Daoy (cell line): ENCODE measurements around the gene TATDN2. TPM values are rescaled to one million over a fixed set of nuclear protein-coding genes. Genes with fewer than 3 reads are reported as not detected.
A peak's percentile ranks its signal among the peaks of the same experiment; 100 is the strongest.
"Not testable (repeated sequence)": the region's sequence is repeated elsewhere in the genome, so short reads cannot be mapped to it uniquely, and the experiment has no call there.

Source experiments
- DNase-seq: peaks from one replicate; pipeline ENCODE4 v3.0.0-alpha.2; 2015; ENCODE audit warnings: low read depth
- total RNA-seq: library from RNA; depleted of rRNA; stranded (reverse); fragments of >200 nt; shearing (Covaris generic); gene quantifications from 2 replicates; pipeline ENCODE4 v1.2.3, GENCODE V29; 2014

TATDN2 gene
- total RNA-seq, 1 experiment from 2014 or later, result 5.9 TPM

DNA sequence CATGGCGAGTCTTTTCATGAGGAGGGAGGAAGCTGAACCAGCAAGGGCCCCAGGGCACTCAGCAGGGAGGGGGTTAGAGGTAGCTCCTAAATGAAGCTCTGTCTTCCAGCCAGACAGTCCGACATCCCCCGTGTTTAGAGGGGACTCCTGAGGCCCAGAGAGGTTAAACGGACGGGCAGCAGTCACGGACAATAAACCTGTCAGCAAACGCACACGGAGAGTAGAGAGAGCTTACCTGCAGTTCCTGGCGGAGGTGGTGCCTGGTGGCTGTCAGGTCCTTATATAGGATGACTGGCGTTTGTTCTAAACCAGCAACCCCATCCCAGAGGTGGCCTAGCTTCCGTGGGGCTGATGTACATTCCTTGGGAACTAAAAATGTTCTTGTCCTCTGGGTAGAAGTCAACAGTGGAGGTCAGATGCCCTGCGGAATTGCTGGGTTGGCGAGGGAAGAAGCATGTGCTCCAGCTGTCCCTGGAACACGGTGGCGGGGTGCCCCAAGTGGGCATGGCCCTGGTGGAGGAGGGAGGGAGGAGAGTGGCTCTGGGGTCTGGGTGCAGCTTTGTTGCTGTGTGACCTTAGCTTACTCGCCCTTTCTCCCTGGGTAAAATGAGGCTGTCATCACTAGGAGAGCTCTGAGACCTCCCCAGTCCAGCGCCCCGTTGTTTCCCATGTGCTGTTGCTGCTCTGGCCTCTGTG lies 42.4 kb downstream of the TATDN2 start:
- no peak for DNase-seq

DNA sequence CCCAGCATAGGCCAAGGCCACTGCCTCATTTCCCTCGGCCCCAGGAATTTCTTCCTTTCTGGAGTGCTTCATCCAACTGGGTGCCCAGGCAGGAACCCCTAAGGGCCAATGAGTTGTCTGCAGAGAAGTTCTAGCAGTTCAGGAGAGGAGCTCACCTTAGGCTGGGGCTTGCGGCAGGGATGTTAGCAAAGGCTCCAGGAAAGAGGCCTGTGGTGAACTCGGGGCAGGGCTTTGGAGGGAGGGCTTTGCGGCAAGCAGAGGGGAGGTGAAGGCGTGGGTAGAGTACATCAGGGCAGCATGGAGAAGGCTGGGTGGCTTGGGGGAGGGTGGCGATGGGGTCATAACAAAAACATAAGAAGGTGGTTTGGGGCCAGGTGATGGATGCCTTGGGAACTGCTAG lies 43.4 kb downstream of the TATDN2 start:
- no peak for DNase-seq

DNA sequence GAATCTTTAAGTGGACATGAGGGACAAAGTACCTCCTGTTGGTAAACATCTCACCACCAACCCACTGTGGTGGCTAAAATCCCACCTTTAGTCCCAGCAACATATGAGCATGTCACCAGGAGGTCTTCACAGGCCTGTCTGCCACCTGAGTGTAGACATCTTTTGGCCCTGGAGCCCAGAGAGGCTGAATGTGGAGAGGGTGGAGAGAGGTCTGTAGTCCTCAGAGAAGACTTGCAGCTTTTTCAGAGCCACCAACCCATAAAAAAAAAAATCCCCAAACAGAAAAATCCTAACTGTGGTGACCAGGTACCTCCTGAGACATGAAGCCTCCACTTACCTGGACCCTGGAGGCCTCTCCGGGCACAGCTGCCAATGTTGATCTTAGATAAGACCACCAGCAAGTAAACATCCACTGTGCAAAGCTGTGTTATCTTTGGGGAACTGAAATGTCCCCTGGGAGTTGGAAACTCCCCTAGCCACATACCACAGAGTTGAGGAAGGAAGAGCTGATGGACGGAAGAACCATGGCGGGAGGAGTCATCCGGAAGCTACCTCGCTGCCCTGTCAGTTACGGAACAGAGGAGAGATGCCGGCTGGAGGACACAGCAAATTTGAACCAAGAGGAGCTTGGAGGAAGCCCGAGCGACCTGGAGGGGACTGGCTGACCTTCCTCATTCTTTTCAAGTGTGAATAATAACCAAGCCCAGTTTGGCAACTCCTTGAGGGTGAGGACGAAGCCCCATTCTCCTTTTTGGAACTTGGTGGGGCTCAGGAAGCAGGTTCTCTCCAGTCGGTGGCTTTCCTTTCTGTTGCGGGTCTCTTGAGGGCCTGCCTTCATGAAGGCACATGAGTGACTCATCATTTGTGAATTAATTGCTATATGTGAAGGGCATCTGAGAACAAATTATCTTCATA lies 44.5 kb downstream of the TATDN2 start, which contains the start of gene GHRL:
GHRL (minus strand) TSS at position 443 of the 915 bp plus-strand sequence. CDS start 2,767 bp downstream, outside the sequence.
- peak; percentile 37 for DNase-seq

DNA sequence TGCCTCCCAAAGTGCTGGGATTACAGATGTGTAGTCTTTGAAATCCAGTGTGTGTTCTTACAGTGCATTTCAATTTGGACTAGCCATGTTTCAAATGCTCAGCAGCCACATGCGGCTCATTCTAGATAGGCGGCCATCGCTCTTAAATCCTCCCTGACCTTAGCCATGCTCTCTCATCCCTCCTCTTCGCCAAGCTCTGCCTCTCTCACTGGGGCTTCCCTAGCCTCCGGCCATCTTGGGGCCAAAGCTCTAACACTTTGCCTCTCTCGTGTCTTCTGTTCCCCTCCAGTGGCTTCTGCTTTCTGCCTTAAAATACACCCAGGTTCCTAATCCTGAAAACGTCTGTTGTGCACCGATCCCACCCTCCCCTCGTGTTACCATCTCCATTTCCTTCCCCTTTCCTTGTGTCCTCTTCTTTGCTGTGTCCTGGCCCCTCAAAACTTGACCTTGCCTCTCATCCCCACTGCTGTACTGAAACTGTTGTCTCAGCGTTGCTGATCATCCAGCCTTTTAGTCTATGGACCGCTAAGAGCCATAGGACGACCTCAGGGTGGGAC lies 45.8 kb downstream of the TATDN2 start:
- no peak for DNase-seq

DNA sequence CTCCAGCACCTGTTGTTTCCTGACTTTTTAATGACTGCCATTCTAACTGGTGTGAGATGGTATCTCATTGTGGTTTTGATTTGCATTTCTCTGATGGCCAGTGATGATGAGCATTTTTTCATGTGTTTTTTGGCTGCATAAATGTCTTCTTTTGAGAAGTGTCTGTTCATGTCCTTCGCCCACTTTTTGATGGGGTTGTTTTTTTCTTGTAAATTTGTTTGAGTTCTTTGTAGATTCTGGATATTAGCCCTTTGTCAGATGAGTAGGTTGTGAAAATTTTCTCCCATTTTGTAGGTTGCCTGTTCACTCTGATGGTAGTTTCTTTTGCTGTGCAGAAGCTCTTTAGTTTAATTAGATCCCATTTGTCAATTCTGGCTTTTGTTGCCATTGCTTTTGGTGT lies 49.8 kb downstream of the TATDN2 start:
- not testable (repeated sequence) for DNase-seq

DNA sequence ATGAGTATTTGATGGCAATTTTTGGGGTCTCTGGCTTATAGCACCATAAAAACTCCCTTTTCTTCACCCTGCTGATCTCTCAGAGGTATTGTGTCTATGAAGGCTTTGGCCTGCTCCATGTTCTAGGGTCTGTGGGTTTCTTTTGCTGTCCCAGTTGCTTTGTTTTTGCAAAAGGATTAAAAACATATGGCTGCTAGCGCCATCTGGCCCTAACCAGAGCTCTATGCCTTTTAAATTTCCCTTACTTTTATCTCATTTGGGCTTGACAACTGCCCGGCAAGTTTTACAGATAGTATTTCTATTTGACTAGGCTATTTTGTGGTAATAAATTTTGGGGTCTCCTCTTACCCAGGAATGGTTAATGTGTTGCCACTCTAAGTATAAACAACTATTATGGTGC lies 50.9 kb downstream of the TATDN2 start:
- DNase-seq, result no peak

DNA sequence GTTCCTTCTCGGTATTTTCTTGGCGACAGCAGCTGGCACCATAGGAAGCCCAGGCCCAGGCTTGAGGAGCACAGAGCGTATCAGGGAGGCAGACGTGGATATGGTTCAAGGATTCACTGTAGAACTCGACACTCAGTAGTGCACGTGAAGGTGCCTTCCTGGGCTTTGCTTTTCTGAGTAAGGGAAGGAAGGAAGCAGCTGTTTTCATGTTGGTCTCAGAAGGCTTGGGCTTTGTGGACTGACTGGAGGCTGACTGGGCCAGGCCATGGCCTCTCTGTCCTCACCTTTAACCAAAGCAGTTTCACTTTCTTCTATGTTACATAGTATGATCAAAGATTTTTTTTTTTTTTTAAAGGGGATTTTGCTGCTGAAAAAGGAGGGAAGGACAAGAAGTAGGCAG lies 51.4 kb downstream of the TATDN2 start:
- no peak for DNase-seq

DNA sequence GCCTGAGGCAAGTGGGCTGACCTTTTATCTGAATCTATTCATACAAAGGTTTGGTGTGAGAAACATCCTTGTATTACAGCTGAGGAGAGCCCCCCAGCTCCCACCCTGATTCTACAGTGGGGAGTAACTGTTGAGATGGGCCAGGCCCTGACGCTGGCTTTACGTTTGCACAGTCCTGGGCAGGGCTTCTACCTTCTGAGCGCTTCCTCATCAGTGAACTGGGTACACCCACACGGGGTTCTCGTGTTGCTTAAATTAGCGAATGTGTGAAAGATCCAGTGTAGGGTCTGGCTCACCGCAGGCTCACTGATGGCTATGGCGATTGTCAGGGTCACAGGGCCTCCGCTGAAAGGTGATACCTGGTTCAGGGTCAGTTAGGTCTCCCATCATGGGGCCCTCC lies 51.8 kb downstream of the TATDN2 start:
- no peak for DNase-seq

DNA sequence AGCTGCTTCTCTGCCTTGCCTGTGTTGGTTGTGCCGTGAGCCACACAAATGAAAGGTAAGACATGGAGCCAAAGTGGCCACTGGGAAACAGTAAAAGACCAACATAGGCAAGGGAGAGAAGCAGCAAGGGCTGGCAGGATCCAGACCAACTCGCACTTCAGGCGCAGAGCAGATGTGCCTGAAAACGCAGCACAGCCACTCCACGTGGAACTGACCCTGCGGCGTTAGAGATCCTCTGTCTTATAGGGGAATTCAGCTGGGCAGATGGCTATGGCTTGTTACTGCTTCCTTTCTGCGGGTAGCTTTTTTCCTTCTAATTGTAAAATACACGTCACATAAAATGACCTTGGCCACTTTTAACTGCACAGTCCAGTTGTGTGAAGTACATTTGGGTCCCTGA lies 54.8 kb downstream of the TATDN2 start:
- no peak for DNase-seq

DNA sequence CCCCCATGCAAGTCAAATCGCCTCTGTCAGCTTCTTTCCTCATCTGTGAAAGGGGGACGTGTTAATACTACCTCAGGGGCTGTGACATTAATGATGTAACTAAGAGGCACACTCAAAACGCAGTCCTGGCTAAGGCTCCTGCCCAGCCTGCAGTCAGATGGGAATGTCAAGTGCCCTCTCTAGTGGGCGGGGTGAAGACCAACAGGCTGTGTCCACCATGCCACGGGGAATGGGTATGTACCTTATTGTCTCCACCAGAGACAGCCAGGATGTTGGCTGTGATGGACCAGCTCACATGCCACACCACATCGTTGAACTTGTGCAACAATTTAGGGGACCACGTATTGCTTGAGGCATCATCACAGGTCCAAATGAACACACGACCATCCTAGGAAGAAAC lies 55.5 kb downstream of the TATDN2 start:
- DNase-seq, result no peak

DNA sequence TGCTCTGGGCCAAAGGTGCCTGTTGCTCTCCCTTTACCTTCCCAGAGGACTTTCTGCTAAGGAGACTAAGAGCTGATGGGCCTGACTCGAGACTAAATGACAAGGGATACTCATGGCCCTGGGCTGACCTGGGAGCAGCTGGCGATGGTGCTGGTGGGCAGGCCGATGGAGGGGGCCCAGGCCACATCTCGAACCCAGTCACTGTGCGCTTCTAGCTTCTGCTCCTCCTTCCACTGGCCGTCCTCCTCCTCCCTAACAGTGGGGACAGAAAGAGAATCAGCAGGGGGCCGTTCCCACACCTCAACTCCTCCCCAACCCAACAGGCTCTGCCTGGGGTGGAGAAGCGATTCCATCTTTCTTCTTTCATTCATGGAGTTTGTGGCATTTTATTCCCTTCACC lies 56.6 kb downstream of the TATDN2 start:
- no peak for DNase-seq

DNA sequence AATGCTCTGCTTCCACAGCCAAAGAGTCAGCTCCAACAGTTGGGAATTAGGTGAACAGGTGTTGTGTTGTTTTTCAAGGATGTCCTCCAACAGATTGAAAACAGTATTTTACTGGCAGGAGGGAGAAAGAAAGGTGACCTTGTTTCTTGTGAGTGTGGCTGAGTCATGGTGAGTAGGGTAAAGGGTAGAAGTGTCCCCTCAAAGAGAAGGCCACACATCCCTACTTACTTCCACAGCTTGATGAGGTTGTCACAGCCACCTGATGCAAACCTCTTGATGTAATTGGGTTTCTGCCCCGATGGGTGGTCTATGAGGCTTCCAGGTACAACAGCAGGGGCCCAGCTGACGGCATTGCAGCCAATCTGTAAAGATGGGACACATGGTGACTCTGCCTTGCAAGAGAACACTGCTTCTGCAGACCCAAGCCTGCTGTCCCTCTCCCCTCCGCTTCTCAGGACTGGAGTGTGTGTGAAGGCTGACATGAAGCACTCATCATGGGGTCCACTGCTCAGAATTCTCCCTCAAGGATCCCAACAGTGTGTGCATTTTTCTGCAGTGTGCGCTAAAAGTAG lies 57.2 kb downstream of the TATDN2 start:
- no peak for DNase-seq

DNA sequence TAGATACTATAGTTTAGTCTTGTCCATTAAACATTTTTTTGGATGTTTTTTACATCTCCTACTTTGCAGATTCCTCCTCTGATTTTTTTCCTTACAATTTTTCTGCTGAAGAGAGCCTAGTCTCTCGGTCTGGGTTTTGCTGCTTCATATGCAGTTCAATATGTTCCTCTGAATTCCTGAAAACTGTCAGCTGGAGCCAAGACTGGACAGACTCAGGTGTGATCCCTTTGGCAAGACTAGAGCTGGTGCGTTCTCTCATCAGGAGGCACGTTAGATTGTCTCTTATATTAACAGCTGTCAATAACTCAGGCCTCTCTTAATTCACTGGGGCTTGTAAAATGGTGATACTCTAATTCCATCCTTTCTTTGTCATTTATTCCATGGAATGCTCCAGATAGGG lies 57.9 kb downstream of the TATDN2 start:
- DNase-seq, result no peak

DNA sequence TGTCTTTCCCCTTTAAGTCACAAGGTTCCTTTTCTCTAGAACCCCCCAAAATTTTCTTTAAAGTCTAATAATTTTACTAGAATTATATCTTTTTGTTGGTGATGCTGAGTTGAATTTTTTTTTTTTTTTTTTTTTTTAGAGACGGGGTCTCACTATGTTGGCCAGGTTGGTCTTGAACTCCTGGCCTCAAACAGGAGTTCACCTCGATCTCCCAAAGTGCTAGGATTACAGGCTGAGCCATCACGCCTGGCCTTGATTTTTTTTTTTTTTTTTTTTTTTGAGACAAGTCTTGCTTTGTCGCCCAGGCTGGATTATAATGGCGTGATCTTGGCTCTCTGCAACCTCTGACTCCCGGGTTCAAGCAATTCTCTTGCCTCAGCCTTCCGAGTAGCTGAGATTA lies 60.4 kb downstream of the TATDN2 start:
- no peak for DNase-seq

DNA sequence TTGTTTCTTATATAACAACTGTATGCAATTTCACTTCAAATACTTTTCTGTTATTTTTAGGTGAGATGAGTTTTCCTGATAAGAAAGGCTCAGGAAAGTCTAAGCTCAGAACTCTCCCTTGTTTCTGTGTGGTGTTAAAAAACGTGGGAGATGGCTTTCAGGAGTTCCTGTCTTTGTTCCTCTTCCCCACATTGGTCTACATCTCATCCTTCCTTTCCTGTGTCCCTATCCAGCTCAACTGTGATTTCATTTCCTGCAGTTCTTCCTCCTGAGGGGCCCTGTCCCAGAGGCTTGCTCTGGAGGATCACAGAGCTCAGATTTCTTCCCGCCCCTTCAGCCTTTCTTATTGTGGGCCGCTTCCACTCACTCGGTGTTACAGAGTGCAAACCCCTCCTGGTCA lies 61.5 kb downstream of the TATDN2 start:
- no peak for DNase-seq

DNA sequence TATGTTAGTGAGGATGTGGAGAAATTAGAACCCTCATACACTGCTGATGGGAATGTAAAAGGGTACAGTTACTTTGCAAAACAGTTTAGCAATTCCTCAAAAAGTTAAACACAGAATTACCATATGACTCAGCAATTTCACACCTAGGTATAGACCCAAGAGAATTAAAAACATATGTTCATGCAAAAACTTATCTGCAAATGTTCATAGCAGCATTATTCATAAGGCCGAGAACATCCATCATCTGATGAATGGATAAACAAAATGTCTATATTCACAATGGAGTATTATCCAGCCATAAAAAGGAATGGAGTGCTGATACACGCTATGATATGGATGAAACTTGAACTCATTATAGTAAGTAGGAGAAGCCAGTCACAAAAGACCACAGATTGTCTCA lies 62.3 kb downstream of the TATDN2 start:
- DNase-seq, result no peak

DNA sequence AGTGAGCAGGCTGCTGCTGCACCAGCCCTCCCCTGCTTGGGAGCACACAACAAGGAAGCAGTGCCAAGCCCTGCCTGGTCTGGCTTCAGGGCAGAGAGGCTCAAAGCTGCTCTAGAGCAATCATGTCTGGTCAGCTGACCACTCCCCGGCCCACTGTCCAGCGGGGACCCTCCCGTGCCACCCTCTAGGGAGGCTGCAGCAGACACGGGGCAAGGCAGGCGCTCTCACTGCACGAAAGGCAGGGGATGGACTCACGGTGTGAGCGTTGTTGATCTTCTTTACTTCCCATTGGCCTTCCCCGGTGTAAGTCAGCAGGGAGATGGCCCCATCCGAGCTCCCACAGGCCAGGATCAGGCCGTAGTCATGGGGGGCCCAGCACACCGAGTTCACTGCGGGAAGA lies 63.5 kb downstream of the TATDN2 start:
- DNase-seq, result no peak

DNA sequence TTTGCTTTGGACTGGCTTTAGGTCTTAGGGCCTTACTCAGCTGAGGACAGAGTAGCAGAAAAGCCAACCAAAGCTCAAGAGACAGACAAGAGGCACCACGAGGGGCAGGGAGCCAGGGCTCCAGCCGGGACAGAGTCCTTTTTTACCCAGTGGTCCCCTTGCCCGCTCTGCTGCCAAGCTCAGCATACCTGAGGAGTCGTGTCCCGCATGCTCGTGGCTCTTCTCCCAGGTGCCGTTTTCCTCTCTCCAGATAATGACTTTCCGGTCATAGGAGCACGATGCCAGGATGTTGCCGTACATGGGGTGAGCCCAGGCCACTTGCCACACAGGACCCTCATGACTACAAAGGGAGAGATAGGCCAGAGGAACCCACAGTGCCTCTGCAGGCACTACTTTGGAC lies 64.1 kb downstream of the TATDN2 start:
- no peak for DNase-seq

DNA sequence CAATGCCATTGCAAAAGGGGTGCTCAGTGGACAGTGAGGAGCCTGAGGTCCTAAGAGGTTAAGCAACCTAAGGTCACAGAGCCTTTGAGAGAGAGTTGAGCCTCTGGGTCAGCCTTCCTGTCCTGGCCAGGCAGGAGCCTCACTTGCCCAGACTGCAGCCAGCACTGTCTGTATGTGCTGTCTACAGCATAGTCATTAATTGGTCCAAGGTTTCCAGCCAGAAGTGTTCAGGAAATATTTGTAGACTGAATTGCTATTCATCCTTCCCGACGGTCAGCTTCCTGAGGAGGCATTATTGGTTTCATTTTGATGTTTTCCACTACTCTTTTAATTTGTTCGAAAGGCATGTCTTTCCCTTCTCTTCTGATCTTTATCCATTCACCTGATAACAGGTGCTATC lies 64.6 kb downstream of the TATDN2 start:
- no peak for DNase-seq

DNA sequence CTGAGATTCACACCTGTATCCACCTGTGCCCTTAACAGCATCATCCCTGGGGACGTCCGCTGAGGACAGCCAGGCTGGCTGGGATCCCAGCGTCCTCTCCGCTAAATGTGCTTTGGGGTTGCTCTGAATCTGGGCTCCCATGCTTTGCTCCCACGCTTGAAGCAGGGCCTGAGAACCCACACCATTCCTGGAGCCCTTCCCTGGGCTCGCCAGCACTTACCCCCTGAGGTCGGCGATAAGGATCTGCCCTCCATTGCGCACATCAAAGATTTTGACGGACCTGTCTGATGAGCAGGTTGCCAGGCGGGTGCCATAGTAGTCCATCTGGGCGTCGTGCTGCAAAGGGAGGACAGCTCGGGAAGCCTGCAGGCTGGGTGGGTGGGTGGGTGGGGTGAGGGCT lies 66.8 kb downstream of the TATDN2 start:
- no peak for DNase-seq

DNA sequence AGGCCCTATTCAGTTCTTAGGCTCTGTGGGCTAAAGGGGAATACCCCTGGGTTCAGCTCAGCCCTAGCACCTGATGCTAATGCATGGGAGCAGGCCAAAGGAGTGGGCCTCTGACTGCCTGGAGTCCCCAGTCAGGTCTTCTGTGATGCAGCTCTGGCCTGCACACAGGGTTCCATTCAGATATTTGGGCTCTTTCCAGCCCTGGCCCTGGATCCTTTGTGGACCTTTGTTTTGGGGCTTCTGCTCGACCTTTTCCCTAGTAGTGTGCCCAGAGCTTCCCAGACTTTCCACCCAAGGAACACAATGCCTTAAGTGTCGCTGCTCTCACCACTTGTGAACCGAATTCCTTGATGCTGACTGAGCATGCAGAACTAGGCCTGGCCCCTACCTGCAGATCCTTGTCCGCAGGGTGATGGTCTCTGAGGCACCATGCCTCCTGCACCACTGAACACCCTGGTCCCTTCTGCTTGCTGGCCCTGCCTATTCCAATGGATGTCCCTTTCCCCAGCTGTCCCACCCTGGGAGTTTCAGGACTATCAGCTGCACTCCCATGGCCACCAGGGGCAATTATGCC lies 67.6 kb downstream of the TATDN2 start:
- DNase-seq, result no peak

DNA sequence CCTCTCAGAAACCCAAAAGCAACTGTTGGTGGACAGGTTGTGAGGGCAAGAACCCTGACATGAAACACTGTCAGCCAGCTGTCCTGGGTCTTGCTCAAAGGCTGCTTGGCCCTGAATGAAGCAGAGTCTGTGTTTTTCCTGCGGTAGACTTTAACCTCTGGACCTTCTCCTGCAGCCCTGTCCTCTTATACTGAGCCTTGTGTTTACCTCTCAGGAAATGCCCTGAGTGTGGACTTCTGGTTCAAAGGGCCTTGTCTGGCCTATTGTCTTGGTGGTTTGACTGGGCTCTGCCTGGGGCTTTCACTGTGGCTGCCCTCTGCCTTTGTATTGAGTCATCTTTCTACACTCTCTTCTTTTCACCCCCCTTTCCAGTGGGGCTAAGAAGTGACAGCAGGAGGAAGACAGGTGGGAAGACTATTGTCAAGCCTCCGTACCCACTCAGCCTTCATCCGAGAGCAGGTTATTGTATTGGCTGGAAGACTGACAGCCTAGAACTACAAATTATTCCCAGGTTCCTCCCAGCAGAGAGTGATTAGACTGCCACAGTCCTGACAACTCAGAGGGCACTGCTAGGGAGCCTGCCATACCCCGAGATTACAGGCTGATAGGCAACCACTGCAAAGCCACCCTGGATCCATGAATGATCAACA lies 69.2 kb downstream of the TATDN2 start:
- DNase-seq, result no peak
